Stimulated activated naive B cell treated with anti-CD40 and anti-IgM and Interleukin-4, amounts not matched to agents 10 μg/mL and 1 μg/mL and 100 μg/mL, for 72 hours (primary cell): ENCODE data around the gene SLC13A2.
"Not testable (repeated sequence)": the region's sequence is repeated elsewhere in the genome, so short reads cannot be mapped to it uniquely, and the experiment has no call there.

Source experiments
- ATAC-seq, 2 donors: fragments of 150-1000 bp; cut with Tn5 transposase; replicated peaks; 2 replicates each; pipeline ENCODE4 v1.10.0; 2021; ENCODE audit warnings: moderate library complexity in 1 of 2
- DNase-seq: peaks from one replicate; pipeline ENCODE4 v3.0.0; 2021
- H3K27ac Mint-ChIP-seq: one replicate; pipeline ENCODE4 v1.8.0; 2022; ENCODE audit warnings: mild to moderate bottlenecking, mixed read lengths
- H3K27me3 Mint-ChIP-seq, 2 donors: one replicate each; pipeline ENCODE4 v1.8.0; 2022; ENCODE audit warnings: mixed read lengths in 2 of 2
- H3K36me3 Mint-ChIP-seq, 2 donors: one replicate each; pipeline ENCODE4 v1.8.0; 2022; ENCODE audit warnings: mixed read lengths in 2 of 2, mild to moderate bottlenecking in 1 of 2
- H3K4me1 Mint-ChIP-seq, 2 donors: one replicate each; pipeline ENCODE4 v1.8.0; 2022; ENCODE audit warnings: mixed read lengths in 2 of 2, mild to moderate bottlenecking in 1 of 2
- H3K4me3 Mint-ChIP-seq, 2 donors: one replicate each; pipeline ENCODE4 v1.8.0; 2022; ENCODE audit warnings: mild to moderate bottlenecking in 2 of 2, mixed read lengths in 2 of 2, moderate library complexity in 1 of 2
- H3K9me3 Mint-ChIP-seq, 2 donors: one replicate each; pipeline ENCODE4 v1.8.0; 2022; ENCODE audit warnings: mixed read lengths in 2 of 2, mild to moderate bottlenecking in 1 of 2

SLC13A2 gene, protein sequence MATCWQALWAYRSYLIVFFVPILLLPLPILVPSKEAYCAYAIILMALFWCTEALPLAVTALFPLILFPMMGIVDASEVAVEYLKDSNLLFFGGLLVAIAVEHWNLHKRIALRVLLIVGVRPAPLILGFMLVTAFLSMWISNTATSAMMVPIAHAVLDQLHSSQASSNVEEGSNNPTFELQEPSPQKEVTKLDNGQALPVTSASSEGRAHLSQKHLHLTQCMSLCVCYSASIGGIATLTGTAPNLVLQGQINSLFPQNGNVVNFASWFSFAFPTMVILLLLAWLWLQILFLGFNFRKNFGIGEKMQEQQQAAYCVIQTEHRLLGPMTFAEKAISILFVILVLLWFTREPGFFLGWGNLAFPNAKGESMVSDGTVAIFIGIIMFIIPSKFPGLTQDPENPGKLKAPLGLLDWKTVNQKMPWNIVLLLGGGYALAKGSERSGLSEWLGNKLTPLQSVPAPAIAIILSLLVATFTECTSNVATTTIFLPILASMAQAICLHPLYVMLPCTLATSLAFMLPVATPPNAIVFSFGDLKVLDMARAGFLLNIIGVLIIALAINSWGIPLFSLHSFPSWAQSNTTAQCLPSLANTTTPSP

DNA sequence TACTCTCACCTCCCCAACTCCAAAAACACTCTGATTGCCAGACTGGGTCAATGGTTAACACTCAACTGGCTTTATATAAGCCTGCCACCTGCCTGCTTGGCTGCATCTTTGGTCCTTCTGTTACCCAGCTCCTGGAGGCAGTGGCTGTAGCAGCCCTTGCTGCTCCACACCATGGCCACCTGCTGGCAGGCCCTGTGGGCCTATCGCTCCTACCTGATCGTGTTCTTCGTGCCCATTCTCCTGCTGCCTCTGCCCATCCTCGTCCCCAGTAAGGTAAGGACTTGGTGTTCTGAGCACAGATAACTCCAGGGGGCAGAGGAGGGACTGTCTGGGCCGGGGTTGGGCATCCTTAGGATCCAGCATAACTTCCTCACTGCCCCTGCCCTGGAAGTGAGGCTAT is at the start of gene SLC13A2:
Gene SLC13A2 (plus strand): TSS at position 103 of the 400 bp plus-strand sequence. CDS start 69 bp downstream, at position 172.
- no peaks in the 10 kb centered on the region for H3K36me3 Mint-ChIP-seq
- peaks cover 18 to 31% of the 10 kb centered on the region in 2 donors for H3K27me3 Mint-ChIP-seq
- H3K9me3 Mint-ChIP-seq: no peaks in the 10 kb centered on the region
- peaks cover 0 to 8% of the 10 kb centered on the region in 2 donors for H3K4me1 Mint-ChIP-seq
- H3K4me3 Mint-ChIP-seq: no peak within 1 kb of the TSS
- ATAC-seq: no peak
- no peak for DNase-seq
- H3K27ac Mint-ChIP-seq: peak within 1 kb of the TSS; percentile 77

DNA sequence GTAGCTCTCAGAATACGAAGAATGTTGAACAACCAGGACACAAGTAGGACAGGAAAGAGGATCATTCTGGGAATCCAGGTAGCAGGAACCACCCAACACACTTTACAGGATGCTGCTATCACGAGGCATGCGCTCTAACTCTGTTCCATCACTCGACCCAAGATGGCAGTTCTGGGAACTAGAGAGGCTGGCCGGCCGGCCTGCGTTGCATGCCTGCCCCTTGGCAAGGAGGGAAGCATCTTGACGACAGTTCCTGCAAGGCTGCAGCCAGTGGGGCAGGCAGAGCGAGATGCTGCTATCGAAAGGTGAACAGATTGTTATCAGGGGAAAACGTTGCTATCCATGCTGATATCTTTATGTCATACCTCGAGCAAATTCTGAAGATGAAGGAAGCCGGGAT is 48.2 kb upstream of the SLC13A2 start:
- no peaks in the 10 kb centered on the region for H3K36me3 Mint-ChIP-seq
- peaks cover 8 to 31% of the 10 kb centered on the region in 2 donors for H3K27me3 Mint-ChIP-seq
- H3K27ac Mint-ChIP-seq: no peak overlapping the region
- no peak overlapping the region for H3K4me3 Mint-ChIP-seq
- ATAC-seq (no peak), DNase-seq (no peak)
- H3K9me3 Mint-ChIP-seq: no peaks in the 10 kb centered on the region
- H3K4me1 Mint-ChIP-seq: no peaks in the 10 kb centered on the region

DNA sequence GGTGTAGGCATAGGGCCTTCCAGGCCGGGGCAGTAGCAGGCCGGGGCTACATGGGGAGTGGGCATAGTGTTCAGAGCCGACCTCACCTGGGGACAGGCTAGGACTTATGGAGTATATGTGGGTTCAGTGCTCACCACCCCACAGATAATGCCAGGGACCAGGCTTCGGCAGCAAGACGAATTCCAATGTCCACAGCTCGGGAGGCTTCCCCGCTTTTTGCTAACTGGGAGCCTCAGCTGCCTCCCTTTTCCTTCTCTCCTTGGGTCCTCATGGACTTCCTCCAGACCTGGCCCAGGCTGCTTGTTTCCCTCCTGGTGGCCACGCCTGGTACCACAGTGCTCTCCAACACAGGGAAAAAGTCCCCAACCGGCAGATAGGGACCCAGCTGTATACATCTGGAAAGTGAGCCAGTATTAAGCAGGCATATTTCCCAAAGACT is 47.3 kb upstream of the SLC13A2 start:
- peak in 1 of 2 donors; percentile 25 for ATAC-seq

DNA sequence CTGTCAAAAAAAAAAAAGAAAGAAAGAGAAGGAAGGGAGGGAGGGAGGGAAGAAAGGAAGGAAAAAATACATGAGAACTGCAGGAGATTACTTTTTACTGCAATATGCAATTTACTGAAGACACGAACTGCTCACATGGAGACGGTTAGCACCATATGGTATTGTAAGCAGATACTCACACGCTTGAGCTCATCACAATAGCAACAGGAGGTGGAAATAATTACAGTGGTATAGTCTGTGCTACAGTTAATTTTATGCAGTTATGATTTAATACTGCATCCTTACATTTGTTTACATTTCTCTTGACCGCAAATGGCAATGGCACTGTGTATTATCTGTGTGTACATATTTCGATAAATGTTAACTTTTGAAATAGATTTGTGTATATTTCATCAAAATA is 46.1 kb upstream of the SLC13A2 start:
- no peak for ATAC-seq
- no peak overlapping the region for H3K27ac Mint-ChIP-seq
- peaks cover 12 to 40% of the 10 kb centered on the region in 2 donors for H3K27me3 Mint-ChIP-seq
- no peaks in the 10 kb centered on the region for H3K9me3 Mint-ChIP-seq
- no peaks in the 10 kb centered on the region for H3K4me1 Mint-ChIP-seq
- no peak for DNase-seq
- H3K4me3 Mint-ChIP-seq: no peak overlapping the region
- H3K36me3 Mint-ChIP-seq: no peaks in the 10 kb centered on the region

More for the DNA sequence above, 47.3 kb upstream of the SLC13A2 start:
- Mint-ChIP-seq H3K27me3 (peaks cover 8 to 31% of the 10 kb centered on the region in 2 donors), H3K9me3 (no peaks in the 10 kb centered on the region), H3K27ac (no peak overlapping the region), H3K36me3 (no peaks in the 10 kb centered on the region), H3K4me3 (no peak overlapping the region), H3K4me1 (no peaks in the 10 kb centered on the region)
- no peak for DNase-seq

DNA sequence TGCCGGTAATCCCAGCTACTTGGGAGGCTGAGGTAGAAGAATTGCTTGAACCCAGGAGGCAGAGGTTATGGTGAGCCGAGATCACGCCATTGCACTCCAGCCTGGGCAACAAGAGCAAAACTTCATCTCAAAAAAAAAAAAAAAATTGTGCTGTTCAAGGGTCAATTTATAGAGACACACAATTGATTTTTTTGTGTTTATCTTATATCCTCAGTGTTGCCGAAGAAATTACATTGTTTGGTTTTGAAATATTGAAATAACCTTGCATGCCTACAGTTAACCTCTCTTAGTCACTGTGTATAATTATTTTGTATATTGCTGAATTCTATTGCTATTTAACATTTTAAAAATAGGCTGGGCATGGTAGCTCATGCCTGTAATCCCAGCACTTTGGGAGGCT is 45.5 kb upstream of the SLC13A2 start:
- H3K27ac Mint-ChIP-seq, H3K36me3 Mint-ChIP-seq, H3K4me3 Mint-ChIP-seq, ATAC-seq, H3K4me1 Mint-ChIP-seq, H3K9me3 Mint-ChIP-seq, DNase-seq: not testable (repeated sequence)
- peaks cover 12 to 44% of the 10 kb centered on the region in 2 donors for H3K27me3 Mint-ChIP-seq

DNA sequence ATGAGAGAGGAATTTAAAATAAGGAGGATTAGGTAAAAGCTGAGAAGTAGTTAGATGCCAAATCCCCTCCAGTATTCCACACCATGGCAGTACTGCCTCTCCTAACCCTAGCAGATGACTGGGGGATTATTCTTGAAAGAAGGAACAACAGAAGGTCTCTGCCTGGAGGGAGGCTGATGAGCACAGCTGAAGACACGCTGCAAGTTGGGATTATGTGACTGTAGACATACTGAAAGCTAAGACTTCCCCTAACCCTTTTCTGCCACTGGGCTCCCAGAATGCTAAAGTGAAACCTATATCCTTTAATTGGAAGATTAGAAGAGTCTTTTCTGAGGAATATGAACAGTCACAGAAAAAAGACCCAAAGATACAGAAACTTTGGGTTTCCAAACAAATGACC is 39.7 kb upstream of the SLC13A2 start:
- no peak for ATAC-seq
- Mint-ChIP-seq H3K27ac (no peak overlapping the region), H3K4me3 (no peak overlapping the region), H3K9me3 (no peaks in the 10 kb centered on the region), H3K36me3 (no peaks in the 10 kb centered on the region), H3K4me1 (peaks cover 1 to 5% of the 10 kb centered on the region in 2 donors), H3K27me3 (peaks cover 5 to 34% of the 10 kb centered on the region in 2 donors)
- DNase-seq: no peak

DNA sequence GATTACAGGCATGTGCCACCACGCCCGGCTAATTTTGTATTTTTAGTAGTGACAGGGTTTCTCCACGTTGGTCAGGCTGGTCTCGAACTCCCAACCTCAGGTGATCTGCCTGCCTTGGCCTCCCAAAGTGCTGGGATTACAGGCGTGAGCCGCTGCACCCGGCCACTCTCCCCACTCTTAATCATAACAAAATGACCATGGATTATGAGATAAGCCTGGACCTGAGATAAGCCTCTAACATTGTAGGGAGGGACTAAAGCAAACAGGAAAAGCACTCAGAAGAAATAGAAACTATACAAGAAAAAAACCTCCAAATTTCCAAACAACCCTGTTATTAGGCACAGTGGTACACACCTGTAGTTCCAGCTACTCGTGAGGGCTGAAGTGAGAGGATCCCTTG is 39.1 kb upstream of the SLC13A2 start:
- peaks cover 11 to 34% of the 10 kb centered on the region in 2 donors for H3K27me3 Mint-ChIP-seq
- H3K9me3 Mint-ChIP-seq, H3K4me3 Mint-ChIP-seq, DNase-seq, ATAC-seq, H3K4me1 Mint-ChIP-seq, H3K27ac Mint-ChIP-seq, H3K36me3 Mint-ChIP-seq: not testable (repeated sequence)

DNA sequence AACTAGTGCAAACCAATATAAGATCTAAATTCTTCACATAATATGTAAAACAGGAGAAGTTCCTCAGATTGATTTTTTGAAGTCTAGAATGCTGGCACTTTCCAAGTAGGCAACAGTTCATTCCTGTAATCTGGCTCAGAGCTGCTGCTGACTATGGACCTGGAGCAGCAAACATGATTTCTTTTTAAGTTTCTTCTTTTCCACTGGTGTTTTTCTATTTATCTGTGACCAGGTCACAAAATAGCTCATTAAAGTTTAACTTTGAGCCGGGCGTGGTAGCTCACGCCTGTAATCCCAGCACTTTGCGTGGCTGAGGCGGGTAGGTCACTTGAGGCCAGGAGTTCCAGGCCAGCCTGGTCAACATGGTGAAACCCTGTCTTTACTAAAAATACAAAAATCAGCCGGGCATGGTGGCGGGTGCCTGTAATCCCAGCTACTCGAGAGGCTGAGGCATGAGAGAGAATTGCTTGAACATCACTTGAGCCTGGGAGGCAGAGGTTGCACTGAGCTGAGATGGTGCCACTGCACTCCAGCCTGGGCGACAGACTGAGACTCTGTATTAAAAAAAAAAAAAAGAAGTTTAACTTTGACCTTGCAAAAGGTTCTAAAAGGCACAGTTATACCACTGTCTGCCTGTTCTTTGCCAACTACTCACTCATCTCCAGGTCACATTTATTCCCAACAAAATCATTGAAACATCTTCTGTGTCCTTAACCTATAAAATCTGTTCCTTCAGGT is 29.4 kb upstream of the SLC13A2 start:
- peaks cover 25 to 45% of the 10 kb centered on the region in 2 donors for H3K27me3 Mint-ChIP-seq
- ATAC-seq (no peak), DNase-seq (no peak)
- H3K27ac Mint-ChIP-seq: no peak overlapping the region
- peaks cover 0 to 2% of the 10 kb centered on the region in 2 donors for H3K9me3 Mint-ChIP-seq
- H3K4me1 Mint-ChIP-seq: no peaks in the 10 kb centered on the region
- no peaks in the 10 kb centered on the region for H3K36me3 Mint-ChIP-seq
- H3K4me3 Mint-ChIP-seq: no peak overlapping the region

DNA sequence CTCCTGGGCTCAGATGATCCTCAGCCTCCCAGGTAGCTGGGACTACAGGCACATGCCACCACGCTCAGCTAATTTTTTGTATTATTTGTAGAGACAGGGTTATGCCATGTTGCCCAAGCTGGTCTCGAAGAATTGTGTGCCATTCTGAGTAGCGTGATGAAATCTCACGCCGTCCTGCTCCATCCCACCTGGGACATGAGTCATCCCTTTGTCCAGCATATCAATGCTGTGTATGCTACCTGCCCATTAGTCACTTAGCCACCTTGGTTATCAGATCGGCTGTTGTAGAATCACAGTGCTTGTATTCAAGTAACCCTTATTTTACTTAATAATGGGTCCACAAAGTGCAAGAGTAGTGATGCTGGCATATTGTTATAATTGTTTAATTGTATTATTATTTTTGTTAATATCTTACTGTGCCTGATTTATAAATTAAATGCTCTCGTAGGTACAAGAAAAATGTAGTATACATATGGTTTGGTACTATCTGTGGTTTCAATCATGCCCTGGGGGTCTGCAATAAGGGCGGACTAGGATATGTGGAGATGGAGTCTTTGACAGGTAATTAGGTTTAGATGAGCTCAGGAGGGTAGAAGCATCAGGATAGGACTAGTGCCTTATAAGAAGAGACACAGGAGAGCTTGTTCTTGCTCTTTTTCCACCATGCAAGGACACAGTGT is 26.6 kb upstream of the SLC13A2 start:
- Mint-ChIP-seq H3K27me3 (peaks cover 21 to 34% of the 10 kb centered on the region in 2 donors), H3K9me3 (peaks cover 8 to 11% of the 10 kb centered on the region in 2 donors), H3K36me3 (no peaks in the 10 kb centered on the region), H3K4me3 (no peak overlapping the region), H3K27ac (peak overlapping the region; percentile 6), H3K4me1 (no peaks in the 10 kb centered on the region)
- ATAC-seq (no peak), DNase-seq (no peak)

DNA sequence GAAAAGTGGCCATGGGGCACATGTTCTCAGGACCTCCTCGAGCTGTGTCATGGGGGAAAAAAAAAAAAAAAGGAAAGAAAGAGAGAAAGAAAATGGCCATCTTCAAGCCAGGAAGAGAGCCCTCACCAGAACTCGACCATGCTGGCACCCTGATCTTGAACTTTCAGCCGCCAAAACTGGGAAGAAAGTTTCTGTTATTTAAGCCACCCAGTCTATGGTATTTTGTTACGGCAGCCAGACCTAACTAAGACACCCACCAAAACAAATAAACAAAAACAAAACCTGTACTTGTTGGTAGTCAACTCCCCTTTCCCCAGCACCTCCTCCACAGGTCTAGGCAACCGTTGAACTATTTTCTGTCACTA is 26.1 kb upstream of the SLC13A2 start:
- no peak for ATAC-seq
- H3K27me3 Mint-ChIP-seq: peaks cover 20 to 33% of the 10 kb centered on the region in 2 donors
- H3K4me1 Mint-ChIP-seq: no peaks in the 10 kb centered on the region

DNA sequence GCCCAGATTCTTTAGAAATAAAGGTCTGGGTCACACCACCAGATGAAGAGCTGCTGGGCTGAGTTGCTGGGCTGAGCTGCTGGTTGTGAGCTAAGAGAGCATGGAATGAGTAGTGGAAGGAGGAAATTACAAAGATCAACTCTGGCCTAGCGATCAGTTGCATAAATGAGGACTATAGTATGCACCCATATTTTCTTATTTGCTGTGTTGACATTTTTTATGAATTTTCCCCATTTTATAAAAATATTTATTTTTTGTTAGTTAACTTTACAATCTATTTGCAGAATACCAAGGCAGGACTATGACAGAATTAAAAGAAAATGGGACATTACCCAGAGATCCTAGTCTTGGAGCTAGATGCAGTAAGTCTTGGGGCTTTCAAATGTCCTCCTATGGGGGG is 23.6 kb upstream of the SLC13A2 start:
- H3K4me3 Mint-ChIP-seq: no peak overlapping the region
- peaks cover 8 to 11% of the 10 kb centered on the region in 2 donors for H3K9me3 Mint-ChIP-seq
- H3K27ac Mint-ChIP-seq: no peak overlapping the region
- no peaks in the 10 kb centered on the region for H3K4me1 Mint-ChIP-seq
- H3K36me3 Mint-ChIP-seq: no peaks in the 10 kb centered on the region
- ATAC-seq: no peak
- H3K27me3 Mint-ChIP-seq: peaks cover 25 to 35% of the 10 kb centered on the region in 2 donors
- no peak for DNase-seq

More for the DNA sequence above, 26.1 kb upstream of the SLC13A2 start:
- Mint-ChIP-seq H3K36me3 (no peaks in the 10 kb centered on the region), H3K27ac (no peak overlapping the region), H3K9me3 (peaks cover 8 to 11% of the 10 kb centered on the region in 2 donors), H3K4me3 (no peak overlapping the region)
- DNase-seq: no peak

DNA sequence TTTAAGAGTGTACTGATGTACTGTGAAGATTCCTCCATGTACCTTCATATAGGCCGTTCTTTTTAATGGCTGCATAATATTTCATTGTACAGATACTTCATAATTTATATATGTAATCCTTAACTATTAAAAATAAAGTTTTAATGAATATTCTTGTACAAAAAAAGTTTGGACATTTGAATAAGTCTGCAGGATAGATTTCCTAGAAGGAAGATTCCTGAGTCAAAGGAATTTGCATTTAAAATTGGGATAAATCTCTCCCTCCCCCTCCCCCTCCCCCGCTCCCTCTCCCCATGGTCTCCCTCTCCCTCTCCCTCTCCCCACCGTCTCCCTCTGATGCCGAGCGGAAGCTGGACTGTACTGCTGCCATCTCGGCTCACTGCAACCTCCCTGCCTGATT is 15.6 kb upstream of the SLC13A2 start:
- H3K4me3 Mint-ChIP-seq: no peak overlapping the region
- no peak overlapping the region for H3K27ac Mint-ChIP-seq
- H3K36me3 Mint-ChIP-seq: peaks cover 0 to 2% of the 10 kb centered on the region in 2 donors
- peaks cover 6 to 9% of the 10 kb centered on the region in 2 donors for H3K27me3 Mint-ChIP-seq
- H3K9me3 Mint-ChIP-seq: peaks cover 0 to 4% of the 10 kb centered on the region in 2 donors
- DNase-seq: no peak
- no peaks in the 10 kb centered on the region for H3K4me1 Mint-ChIP-seq
- no peak for ATAC-seq

DNA sequence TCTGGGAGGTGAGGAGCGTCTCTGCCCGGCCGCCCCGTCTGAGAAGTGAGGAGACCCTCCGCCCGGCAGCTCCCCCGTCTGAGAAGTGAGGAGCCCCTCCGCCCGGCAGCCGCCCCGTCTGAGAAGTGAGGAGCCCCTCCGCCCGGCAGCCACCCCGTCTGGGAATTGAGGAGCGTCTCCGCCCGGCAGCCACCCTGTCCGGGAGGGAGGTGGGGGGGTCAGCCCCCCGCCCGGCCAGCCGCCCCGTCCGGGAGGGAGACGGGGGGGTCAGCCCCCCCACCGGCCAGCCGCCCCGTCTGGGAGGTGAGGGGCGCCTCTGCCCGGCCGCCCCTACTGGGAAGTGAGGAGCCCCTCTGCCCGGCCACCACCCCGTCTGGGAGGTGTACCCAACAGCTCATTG is 14.6 kb upstream of the SLC13A2 start:
- peaks cover 6 to 16% of the 10 kb centered on the region in 2 donors for H3K27me3 Mint-ChIP-seq
- DNase-seq, H3K9me3 Mint-ChIP-seq, ATAC-seq, H3K4me3 Mint-ChIP-seq, H3K36me3 Mint-ChIP-seq, H3K27ac Mint-ChIP-seq, H3K4me1 Mint-ChIP-seq: not testable (repeated sequence)

DNA sequence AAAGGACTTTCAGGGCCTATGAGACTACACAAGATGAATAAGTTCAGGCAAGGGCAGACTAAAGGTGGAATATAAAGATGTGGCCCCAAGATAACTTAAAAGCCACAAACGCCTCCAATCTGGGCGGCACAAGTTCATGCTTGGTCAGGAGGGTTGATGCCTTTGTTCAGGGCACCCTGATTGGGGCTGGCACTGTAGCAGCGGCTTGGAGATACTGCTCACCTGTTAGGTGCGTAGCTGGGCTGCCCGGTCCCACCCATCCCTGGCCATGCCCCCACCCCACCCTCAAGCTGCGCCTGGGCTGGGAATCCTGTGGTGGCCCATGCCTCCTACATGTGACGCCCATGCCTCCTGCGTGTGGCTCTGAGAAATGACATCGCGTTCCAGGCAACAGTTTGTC is 12.5 kb upstream of the SLC13A2 start:
- Mint-ChIP-seq H3K4me3 (no peak overlapping the region), H3K9me3 (peaks cover 0 to 4% of the 10 kb centered on the region in 2 donors), H3K36me3 (peaks cover 0 to 2% of the 10 kb centered on the region in 2 donors), H3K27ac (no peak overlapping the region), H3K27me3 (peaks cover 8 to 24% of the 10 kb centered on the region in 2 donors), H3K4me1 (no peaks in the 10 kb centered on the region)
- no peak for DNase-seq
- ATAC-seq: no peak
